ENCODE data around the gene SLC38A11. TPM values are rescaled to one million over a fixed set of nuclear protein-coding genes. Genes with fewer than 3 reads are reported as not detected.

Gene SLC38A11
- total RNA-seq, 1 experiment from 2014 or later: 0.46 TPM

DNA sequence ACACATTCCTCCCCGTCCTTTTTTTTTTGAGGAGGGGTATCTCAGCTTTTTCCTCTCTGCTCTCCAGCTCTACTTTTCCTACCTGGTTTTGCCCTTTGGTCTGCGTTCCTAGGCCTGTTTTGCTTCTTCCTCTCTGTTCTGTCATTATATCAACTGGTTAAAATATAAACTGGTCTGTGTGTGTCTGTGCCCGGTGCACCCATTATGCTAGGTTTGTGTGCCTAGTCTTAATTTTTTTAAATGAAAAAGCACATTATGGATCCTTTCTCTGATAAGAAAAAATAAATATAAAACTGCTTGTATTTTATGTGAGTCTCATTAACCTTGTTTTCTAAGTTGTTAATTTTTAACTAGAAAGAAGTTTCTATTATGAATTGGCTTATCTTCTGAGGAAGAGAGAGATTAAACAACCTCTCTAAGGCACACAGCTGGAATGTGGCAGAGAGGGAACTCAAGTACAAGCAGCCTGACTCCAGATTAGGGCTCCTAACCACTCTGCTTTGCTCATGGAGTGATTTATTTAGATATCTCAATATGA, 17.4 kb downstream of the SLC38A11 start:
- no peak for ATAC-seq
- DNase-seq (ENCODE audit: low read depth, low spot score): no peak
- no peaks in the 10 kb centered on the region for H3K36me3 ChIP-seq (ENCODE audit: control insufficient read depth, insufficient read depth, low read length)
- TF ChIP-seq POLR2AphosphoS5 (IDR thresholded peaks at IDR 0.05; ENCODE audit: low read depth, low read length) (no peak), TCF7L2 (IDR thresholded peaks at IDR 0.05; ENCODE audit: low read depth, low read length) (no peak), SIN3A (IDR thresholded peaks at IDR 0.05; ENCODE audit: borderline replicate concordance, insufficient read depth, low read depth, low read length) (no peak)
- TF ChIP-seq, protein P1, sequence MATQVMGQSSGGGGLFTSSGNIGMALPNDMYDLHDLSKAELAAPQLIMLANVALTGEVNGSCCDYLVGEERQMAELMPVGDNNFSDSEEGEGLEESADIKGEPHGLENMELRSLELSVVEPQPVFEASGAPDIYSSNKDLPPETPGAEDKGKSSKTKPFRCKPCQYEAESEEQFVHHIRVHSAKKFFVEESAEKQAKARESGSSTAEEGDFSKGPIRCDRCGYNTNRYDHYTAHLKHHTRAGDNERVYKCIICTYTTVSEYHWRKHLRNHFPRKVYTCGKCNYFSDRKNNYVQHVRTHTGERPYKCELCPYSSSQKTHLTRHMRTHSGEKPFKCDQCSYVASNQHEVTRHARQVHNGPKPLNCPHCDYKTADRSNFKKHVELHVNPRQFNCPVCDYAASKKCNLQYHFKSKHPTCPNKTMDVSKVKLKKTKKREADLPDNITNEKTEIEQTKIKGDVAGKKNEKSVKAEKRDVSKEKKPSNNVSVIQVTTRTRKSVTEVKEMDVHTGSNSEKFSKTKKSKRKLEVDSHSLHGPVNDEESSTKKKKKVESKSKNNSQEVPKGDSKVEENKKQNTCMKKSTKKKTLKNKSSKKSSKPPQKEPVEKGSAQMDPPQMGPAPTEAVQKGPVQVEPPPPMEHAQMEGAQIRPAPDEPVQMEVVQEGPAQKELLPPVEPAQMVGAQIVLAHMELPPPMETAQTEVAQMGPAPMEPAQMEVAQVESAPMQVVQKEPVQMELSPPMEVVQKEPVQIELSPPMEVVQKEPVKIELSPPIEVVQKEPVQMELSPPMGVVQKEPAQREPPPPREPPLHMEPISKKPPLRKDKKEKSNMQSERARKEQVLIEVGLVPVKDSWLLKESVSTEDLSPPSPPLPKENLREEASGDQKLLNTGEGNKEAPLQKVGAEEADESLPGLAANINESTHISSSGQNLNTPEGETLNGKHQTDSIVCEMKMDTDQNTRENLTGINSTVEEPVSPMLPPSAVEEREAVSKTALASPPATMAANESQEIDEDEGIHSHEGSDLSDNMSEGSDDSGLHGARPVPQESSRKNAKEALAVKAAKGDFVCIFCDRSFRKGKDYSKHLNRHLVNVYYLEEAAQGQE (IDR thresholded peaks at IDR 0.05; ENCODE audit: insufficient read depth in 1 of 2, low read depth in 2 of 2, low read length in 1 of 2): no peak
- TF ChIP-seq, protein P2, sequence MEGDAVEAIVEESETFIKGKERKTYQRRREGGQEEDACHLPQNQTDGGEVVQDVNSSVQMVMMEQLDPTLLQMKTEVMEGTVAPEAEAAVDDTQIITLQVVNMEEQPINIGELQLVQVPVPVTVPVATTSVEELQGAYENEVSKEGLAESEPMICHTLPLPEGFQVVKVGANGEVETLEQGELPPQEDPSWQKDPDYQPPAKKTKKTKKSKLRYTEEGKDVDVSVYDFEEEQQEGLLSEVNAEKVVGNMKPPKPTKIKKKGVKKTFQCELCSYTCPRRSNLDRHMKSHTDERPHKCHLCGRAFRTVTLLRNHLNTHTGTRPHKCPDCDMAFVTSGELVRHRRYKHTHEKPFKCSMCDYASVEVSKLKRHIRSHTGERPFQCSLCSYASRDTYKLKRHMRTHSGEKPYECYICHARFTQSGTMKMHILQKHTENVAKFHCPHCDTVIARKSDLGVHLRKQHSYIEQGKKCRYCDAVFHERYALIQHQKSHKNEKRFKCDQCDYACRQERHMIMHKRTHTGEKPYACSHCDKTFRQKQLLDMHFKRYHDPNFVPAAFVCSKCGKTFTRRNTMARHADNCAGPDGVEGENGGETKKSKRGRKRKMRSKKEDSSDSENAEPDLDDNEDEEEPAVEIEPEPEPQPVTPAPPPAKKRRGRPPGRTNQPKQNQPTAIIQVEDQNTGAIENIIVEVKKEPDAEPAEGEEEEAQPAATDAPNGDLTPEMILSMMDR (IDR thresholded peaks at IDR 0.05): no peak
- in situ Hi-C loops (cut with HindIII; ENCODE audit: low pct_unique_long_range_greater_than_20kb, low sequenced_read_pairs): no loop called here
- ChIA-PET POLR2A (no interaction called here), CTCF (no interaction called here)
- H3K4me1 ChIP-seq (ENCODE audit: control insufficient read depth, insufficient read depth, low read length): no peaks in the 10 kb centered on the region
- no peaks in the 10 kb centered on the region for H3K9me3 ChIP-seq (ENCODE audit: control insufficient read depth, insufficient read depth, low read depth, low read length)
- no peak overlapping the region for H3K4me3 ChIP-seq (ENCODE audit: low read depth in 2 of 2, low read length in 2 of 2)
- intact Hi-C loops (cut with micrococcal nuclease; ENCODE audit: unreplicated experiment): no loop called here
- H3K27me3 ChIP-seq (ENCODE audit: control insufficient read depth, insufficient read depth, low read length): no peaks in the 10 kb centered on the region
- no peak overlapping the region for H3K27ac ChIP-seq (ENCODE audit: low read length)
- BruUV-seq (replicated peaks): no TSS peak

DNA sequence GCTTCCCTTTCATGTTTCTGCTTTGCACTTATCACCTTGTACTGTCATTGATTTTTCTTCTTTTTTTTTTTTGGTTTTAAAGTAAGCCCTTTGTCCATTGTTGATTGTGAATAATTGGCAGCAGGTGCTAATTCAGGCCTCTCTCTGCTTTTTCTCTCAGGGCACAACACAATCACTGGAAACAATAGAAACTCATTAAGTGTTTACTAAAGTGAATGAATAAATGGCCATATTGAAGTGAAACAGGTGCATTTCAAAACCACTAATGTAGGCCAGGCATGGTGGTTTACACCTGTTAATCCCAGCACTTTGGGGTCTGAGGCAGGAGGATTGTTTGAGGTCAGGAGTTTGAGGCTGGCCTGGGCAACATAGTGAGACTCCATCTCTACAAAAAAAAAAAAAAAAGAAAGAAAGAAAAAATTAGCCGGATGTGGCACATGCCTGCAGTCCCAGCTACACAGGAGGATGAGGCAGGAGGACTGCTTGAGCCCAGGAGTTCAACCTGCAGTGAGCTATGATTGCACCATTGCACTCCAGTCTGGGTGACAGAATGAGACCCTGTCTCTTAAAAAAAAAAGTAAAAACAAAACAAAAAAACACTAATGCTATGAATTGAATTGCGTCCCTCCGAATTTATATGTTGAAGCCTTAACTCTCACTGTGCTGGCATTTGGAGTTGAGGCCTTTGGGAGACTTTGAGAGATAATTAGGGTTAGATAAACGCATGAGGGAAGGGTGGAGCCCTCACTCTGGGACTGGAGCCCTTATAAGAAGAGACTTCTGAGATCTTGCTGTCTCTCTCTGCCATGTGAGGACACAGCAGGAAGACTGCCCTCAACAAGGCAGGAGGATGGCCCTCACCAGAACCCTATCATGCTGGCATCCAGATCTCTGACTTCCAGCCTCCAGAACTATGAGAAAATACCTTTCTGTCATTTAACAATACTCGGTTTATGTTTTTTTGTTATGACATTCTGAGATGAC, 19.9 kb downstream of the SLC38A11 start:
- H3K9me3 ChIP-seq (ENCODE audit: control insufficient read depth, insufficient read depth, low read depth, low read length): no peaks in the 10 kb centered on the region
- no peaks in the 10 kb centered on the region for H3K27me3 ChIP-seq (ENCODE audit: control insufficient read depth, insufficient read depth, low read length)
- POLR2A ChIA-PET: no interaction called here
- H3K36me3 ChIP-seq (ENCODE audit: control insufficient read depth, insufficient read depth, low read length): no peaks in the 10 kb centered on the region
- no TSS peak for BruUV-seq (replicated peaks)
- no peaks in the 10 kb centered on the region for H3K4me1 ChIP-seq (ENCODE audit: control insufficient read depth, insufficient read depth, low read length)
- CTCF ChIA-PET: no interaction called here
- in situ Hi-C loops (cut with HindIII; ENCODE audit: low pct_unique_long_range_greater_than_20kb, low sequenced_read_pairs): no loop called here
- H3K27ac ChIP-seq (ENCODE audit: low read length): no peak overlapping the region
- intact Hi-C loops (cut with micrococcal nuclease; ENCODE audit: unreplicated experiment): no loop called here
- TF ChIP-seq POLR2AphosphoS5 (IDR thresholded peaks at IDR 0.05; ENCODE audit: low read depth, low read length): no peak
- TF ChIP-seq, protein P2 (IDR thresholded peaks at IDR 0.05): no peak
- no peak for TF ChIP-seq SIN3A (IDR thresholded peaks at IDR 0.05; ENCODE audit: borderline replicate concordance, insufficient read depth, low read depth, low read length)
- TF ChIP-seq, protein P1 (IDR thresholded peaks at IDR 0.05; ENCODE audit: insufficient read depth in 1 of 2, low read depth in 2 of 2, low read length in 1 of 2): no peak
- no peak for TF ChIP-seq TCF7L2 (IDR thresholded peaks at IDR 0.05; ENCODE audit: low read depth, low read length)
- DNase-seq (ENCODE audit: low read depth, low spot score) (no peak), ATAC-seq (no peak)
- no peak overlapping the region for H3K4me3 ChIP-seq (ENCODE audit: low read depth in 2 of 2, low read length in 2 of 2)
